ENCODE measurements around the gene MED17. TPM values are rescaled to one million over a fixed set of nuclear protein-coding genes. Genes with fewer than 3 reads are reported as not detected.

The MED17 gene
- total and polyA plus RNA-seq, 4 donors, result 9.2 to 56.8 (median 20.4) TPM

DNA sequence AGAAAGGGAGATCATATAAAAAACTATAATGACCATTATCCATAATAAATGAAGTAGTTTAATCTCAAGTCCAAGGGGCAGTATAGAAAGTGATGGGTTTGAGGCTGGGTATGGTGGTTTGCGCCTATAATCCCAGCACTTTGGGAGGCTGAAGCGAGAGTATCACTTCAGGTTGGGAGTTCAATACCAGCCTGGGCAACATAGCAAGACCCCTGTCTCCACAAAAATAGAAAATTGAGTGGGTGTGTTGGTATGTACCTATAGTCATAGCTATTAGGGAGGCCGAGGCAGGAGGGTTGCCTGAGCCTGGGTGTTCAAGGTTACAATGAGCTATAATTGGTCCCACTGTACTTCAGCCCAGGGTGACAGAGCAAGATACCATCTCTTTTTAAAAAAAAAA is 23.9 kb downstream of the MED17 start:
- Histone ChIP-seq H3K4me3 (no peak overlapping the region), H3K4me1 (ENCODE audit: control insufficient read depth in 5 of 5, insufficient read depth in 5 of 5, low read length in 5 of 5) (no peaks in the 10 kb centered on the region), H3K9ac (ENCODE audit: insufficient read depth in 1 of 2, low read length in 2 of 2) (no peak overlapping the region), H3K9me3 (ENCODE audit: control insufficient read depth in 4 of 4, insufficient read depth in 3 of 4, low read length in 3 of 4) (no peaks in the 10 kb centered on the region), H3K27me3 (ENCODE audit: control insufficient read depth in 3 of 3, insufficient read depth in 3 of 3, low read length in 2 of 3) (no peaks in the 10 kb centered on the region), H3K36me3 (ENCODE audit: control insufficient read depth in 4 of 4, insufficient read depth in 4 of 4, low read length in 4 of 4) (peaks cover 27 to 47% (median 32%) of the 10 kb centered on the region in 4 donors), H3K27ac (ENCODE audit: low read depth in 1 of 2, low read length in 1 of 2) (no peak overlapping the region)
- 99% methylated on average over 3 of the region's 3 CpGs for WGBS, 2 donors
- TF ChIP-seq, protein P1, sequence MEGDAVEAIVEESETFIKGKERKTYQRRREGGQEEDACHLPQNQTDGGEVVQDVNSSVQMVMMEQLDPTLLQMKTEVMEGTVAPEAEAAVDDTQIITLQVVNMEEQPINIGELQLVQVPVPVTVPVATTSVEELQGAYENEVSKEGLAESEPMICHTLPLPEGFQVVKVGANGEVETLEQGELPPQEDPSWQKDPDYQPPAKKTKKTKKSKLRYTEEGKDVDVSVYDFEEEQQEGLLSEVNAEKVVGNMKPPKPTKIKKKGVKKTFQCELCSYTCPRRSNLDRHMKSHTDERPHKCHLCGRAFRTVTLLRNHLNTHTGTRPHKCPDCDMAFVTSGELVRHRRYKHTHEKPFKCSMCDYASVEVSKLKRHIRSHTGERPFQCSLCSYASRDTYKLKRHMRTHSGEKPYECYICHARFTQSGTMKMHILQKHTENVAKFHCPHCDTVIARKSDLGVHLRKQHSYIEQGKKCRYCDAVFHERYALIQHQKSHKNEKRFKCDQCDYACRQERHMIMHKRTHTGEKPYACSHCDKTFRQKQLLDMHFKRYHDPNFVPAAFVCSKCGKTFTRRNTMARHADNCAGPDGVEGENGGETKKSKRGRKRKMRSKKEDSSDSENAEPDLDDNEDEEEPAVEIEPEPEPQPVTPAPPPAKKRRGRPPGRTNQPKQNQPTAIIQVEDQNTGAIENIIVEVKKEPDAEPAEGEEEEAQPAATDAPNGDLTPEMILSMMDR (IDR thresholded peaks at IDR 0.05; ENCODE audit: control extremely low read depth, extremely low read depth), result no peak
- ATAC-seq (ENCODE audit: insufficient read depth, low FRiP score) (no peak), DNase-seq (no peak)

DNA sequence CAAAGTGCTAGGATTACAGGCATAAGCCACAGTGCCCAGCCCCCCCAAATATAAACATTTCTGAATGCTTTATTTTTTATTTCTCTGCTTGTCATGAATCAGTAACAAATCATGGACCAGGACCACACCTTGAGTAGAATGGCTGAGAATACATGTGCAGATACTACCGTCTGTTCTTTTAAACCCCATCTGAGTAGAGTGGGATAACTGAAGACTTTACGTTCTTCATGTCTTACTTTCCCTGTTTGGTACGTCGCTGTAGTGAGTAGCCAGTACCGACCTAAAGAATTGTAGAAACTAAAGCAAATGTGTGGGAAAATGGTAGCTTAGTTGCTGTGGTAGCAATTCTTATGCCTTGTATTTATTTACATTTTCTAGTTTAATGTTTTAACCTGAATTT is 29.9 kb downstream of the MED17 start:
- TF ChIP-seq, protein P1 (IDR thresholded peaks at IDR 0.05; ENCODE audit: control extremely low read depth, extremely low read depth), result no peak
- Histone ChIP-seq H3K36me3 (ENCODE audit: control insufficient read depth in 4 of 4, insufficient read depth in 4 of 4, low read length in 4 of 4) (peaks cover 25 to 40% (median 32%) of the 10 kb centered on the region in 4 donors), H3K9me3 (ENCODE audit: control insufficient read depth in 4 of 4, insufficient read depth in 3 of 4, low read length in 3 of 4) (no peaks in the 10 kb centered on the region), H3K4me1 (ENCODE audit: control insufficient read depth in 5 of 5, insufficient read depth in 5 of 5, low read length in 5 of 5) (peaks cover 0 to 4% (median 0%) of the 10 kb centered on the region in 5 donors), H3K9ac (ENCODE audit: insufficient read depth in 1 of 2, low read length in 2 of 2) (no peak overlapping the region), H3K27ac (ENCODE audit: low read depth in 1 of 2, low read length in 1 of 2) (no peak overlapping the region), H3K27me3 (ENCODE audit: control insufficient read depth in 3 of 3, insufficient read depth in 3 of 3, low read length in 2 of 3) (no peaks in the 10 kb centered on the region), H3K4me3 (no peak overlapping the region)
- no peak for ATAC-seq (ENCODE audit: insufficient read depth, low FRiP score)
- WGBS, 2 donors, result 97 to 98% methylated on average over 5 of the region's 5 CpGs
- no peak for DNase-seq

DNA sequence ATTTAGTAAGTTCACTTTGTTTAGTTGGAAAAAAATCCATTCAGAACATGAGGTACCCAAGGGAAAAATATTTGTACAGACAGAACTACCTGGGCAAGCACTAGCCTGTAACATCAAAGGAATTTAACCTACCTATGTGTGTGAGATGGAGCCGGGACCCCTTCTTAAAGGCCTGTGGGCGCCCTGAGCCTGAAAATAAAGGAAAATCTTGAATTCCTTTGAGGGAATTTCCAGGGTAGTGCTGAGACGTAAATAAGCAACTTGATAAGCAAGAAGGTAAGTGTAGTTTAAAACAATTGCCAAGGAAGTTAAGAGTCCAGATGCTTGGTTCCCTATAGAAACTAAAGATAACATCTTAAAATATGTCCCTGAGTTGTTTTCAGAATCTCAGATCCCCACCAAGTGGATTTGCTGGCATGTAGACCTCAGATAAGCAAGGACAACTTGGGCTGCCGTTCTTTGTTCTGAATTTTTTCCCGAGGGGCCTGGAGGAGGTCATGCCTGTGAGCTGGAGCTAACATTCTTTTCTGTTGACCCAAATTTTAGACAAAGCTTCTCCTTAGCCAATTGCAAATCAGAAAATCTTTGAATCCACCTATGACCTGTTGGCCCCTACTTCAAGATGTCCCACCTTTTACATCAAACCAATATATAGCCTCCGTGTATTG is 31.0 kb downstream of the MED17 start:
- Histone ChIP-seq H3K9me3 (ENCODE audit: control insufficient read depth in 4 of 4, insufficient read depth in 3 of 4, low read length in 3 of 4) (peaks cover 0 to 2% (median 0%) of the 10 kb centered on the region in 4 donors), H3K4me3 (no peak overlapping the region), H3K27ac (ENCODE audit: low read depth in 1 of 2, low read length in 1 of 2) (no peak overlapping the region), H3K9ac (ENCODE audit: insufficient read depth in 1 of 2, low read length in 2 of 2) (no peak overlapping the region), H3K4me1 (ENCODE audit: control insufficient read depth in 5 of 5, insufficient read depth in 5 of 5, low read length in 5 of 5) (peaks cover 0 to 4% (median 0%) of the 10 kb centered on the region in 5 donors), H3K27me3 (ENCODE audit: control insufficient read depth in 3 of 3, insufficient read depth in 3 of 3, low read length in 2 of 3) (no peaks in the 10 kb centered on the region), H3K36me3 (ENCODE audit: control insufficient read depth in 4 of 4, insufficient read depth in 4 of 4, low read length in 4 of 4) (peaks cover 17 to 34% (median 24%) of the 10 kb centered on the region in 4 donors)
- DNase-seq (no peak), ATAC-seq (ENCODE audit: insufficient read depth, low FRiP score) (no peak)
- TF ChIP-seq, protein P1 (IDR thresholded peaks at IDR 0.05; ENCODE audit: control extremely low read depth, extremely low read depth), result no peak
- 86 to 88% methylated on average over 6 of the region's 6 CpGs for WGBS, 2 donors

Data from lung (tissue), 12 donors.